ENCODE data around the gene PRLR.

GRCh38 chr5:35205606-35206005 is 24.7 kb downstream of the PRLR start:
- TF ChIP-seq POLR2A (IDR thresholded peaks at IDR 0.05) (no peak), CTCF (IDR thresholded peaks at IDR 0.05) (no peak)

Data from Peyer's patch (tissue), 4 donors.